Cardiac fibroblast (primary cell): Measurements from ENCODE around the gene MTHFSD.

Experiments
- DNase-seq, 2 donors: peaks; one replicate each; pipeline versions ENCODE4 v3.0.0 to v3.0.0-alpha.2; 2010; ENCODE audit warnings: low read depth in 2 of 2
- H3K4me3 ChIP-seq, 2 donors: replicated peaks in 1 of 2; 1 replicate in 1 of 2; 2 replicates in 1 of 2; pipeline ENCODE4 v1.5.1; 2011; ENCODE audit warnings: low read depth in 2 of 2, low read length in 2 of 2, mild to moderate bottlenecking in 2 of 2, moderate library complexity in 1 of 2
- CTCF ChIP-seq: IDR thresholded peaks from one replicate; pipeline ENCODE4 v1.5.1; 2011; ENCODE audit warnings: low read depth, mild to moderate bottlenecking, low read length, inconsistent platforms

Gene MTHFSD

GRCh38 chr16:86540894-86541293 lies 14.1 kb downstream of the MTHFSD start:
- TF ChIP-seq CTCF = no peak

GRCh38 chr16:86538196-86538780 lies 16.7 kb downstream of the MTHFSD start:
- DNase-seq = no peak
- TF ChIP-seq CTCF = no peak
- H3K4me3 ChIP-seq = no peak overlapping the region

More at GRCh38 chr16:86540894-86541293, 14.1 kb downstream of the MTHFSD start:
- H3K4me3 ChIP-seq = no peak overlapping the region
- DNase-seq = no peak

GRCh38 chr16:86537486-86537885 lies 17.5 kb downstream of the MTHFSD start:
- no peak overlapping the region for H3K4me3 ChIP-seq
- TF ChIP-seq CTCF = no peak
- DNase-seq = no peak

GRCh38 chr16:86536621-86537020 lies 18.4 kb downstream of the MTHFSD start:
- no peak for TF ChIP-seq CTCF
- DNase-seq = no peak
- no peak overlapping the region for H3K4me3 ChIP-seq

- TF ChIP-seq CTCF = no peak
- DNase-seq = no peak
- H3K4me3 ChIP-seq = no peak overlapping the region
These were observed 20.0 kb downstream of the MTHFSD start for GRCh38 chr16:86534779-86535615.

- no peak for DNase-seq
- TF ChIP-seq CTCF = no peak
- no peak overlapping the region for H3K4me3 ChIP-seq
These were observed 21.2 kb downstream of the MTHFSD start for GRCh38 chr16:86533767-86534351.
